Mesodermal cell (in vitro differentiated cells): ENCODE data around the gene PPP1R12C.
A peak's percentile ranks its signal among the peaks of the same experiment; 100 is the strongest.
"Not testable (repeated sequence)": the region's sequence is repeated elsewhere in the genome, so short reads cannot be mapped to it uniquely, and the experiment has no call there.

Experiments used
- H3K27ac ChIP-seq: 2 replicates; pipeline ENCODE4 v1.7.0; 2013; ENCODE audit warnings: mild to moderate bottlenecking, low read depth, low read length, moderate library complexity; ENCODE audit not compliant: severe bottlenecking
- H3K36me3 ChIP-seq: 2 replicates; pipeline ENCODE4 v1.7.1; 2013; ENCODE audit warnings: mild to moderate bottlenecking, low read length, moderate library complexity; ENCODE audit not compliant: control insufficient read depth, insufficient read depth
- H3K4me1 ChIP-seq: one replicate; pipeline ENCODE4 v1.7.1; 2013; ENCODE audit warnings: mild to moderate bottlenecking, low read length; ENCODE audit not compliant: insufficient read depth, control insufficient read depth, poor library complexity, severe bottlenecking
- H3K4me3 ChIP-seq: 2 replicates; pipeline ENCODE4 v1.7.0; 2013; ENCODE audit warnings: low read length, control low read depth, mild to moderate bottlenecking; ENCODE audit not compliant: insufficient read depth, poor library complexity, severe bottlenecking; ENCODE audit errors: extremely low read depth
- H3K9me3 ChIP-seq: 2 replicates; pipeline ENCODE4 v1.7.1; 2013; ENCODE audit warnings: mild to moderate bottlenecking, low read length, moderate library complexity; ENCODE audit not compliant: control insufficient read depth
- WGBS, 2 experiments: methylation state at CpG; one replicate each; pipeline ENCODE4 v1.1.5; 2013; ENCODE audit warnings: missing lambda C conversion rate in 2 of 2; ENCODE audit not compliant: insufficient coverage in 2 of 2; 5-methylcytosine and 5-hydroxymethylcytosine counted together

The PPP1R12C gene

DNA sequence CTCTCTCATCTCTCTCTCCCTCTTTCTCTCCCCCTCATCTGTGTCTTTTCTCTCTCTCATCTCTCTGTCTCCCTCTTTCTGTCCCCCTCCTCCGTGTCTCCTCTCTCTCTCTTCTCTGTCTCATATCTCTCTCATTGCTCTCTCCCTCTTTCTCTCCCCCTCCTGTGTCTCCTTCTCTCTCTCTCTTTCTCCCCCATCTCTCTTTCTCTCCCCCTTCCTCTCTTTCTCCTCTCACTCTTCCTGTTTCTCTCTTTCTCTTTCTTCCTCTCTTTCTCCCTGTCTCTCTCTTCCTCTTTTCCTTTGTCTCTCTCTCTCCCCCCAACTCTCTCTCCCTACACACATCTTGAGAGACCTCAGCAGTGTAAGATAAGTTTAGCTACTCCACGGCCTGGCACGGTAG lies 49.6 kb downstream of the PPP1R12C start:
- 61 to 62% methylated on average over 2 to 3 of the region's 3 CpGs for WGBS, 2 experiments
- Histone ChIP-seq H3K4me1 (peaks cover 12% of the 10 kb centered on the region), H3K4me3 (no peak overlapping the region), H3K27ac (no peak overlapping the region), H3K9me3 (no peaks in the 10 kb centered on the region), H3K36me3 (no peaks in the 10 kb centered on the region)

- H3K4me1 ChIP-seq, result peaks cover 9% of the 10 kb centered on the region
- no peak overlapping the region for H3K27ac ChIP-seq
- no peaks in the 10 kb centered on the region for H3K36me3 ChIP-seq
- H3K9me3 ChIP-seq, result no peaks in the 10 kb centered on the region
- H3K4me3 ChIP-seq, result no peak overlapping the region
- 34 to 36% methylated on average over 2 of the region's 2 CpGs for WGBS, 2 experiments
Measured at GRCh38 chr19:55066107-55066709, 51.2 kb downstream of the PPP1R12C start.

DNA sequence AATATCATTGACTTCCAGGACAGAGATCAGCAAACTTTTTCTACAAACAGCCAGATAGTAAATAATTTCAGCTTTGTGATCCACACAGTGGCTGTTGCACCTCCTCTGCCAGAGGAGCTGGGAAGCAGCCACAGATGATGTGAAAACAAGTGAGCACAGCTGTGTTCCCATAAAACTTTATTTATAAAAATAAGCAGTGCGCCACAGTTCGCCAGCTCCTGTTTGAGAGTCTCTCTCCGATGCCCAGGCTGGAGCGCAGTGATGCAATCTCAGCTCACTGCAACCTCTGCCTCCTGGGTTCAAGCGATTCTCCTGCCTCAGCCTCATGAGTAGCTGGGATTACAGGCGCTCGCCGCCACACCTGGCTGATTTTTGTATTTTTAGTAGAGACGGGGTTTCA lies 51.9 kb downstream of the PPP1R12C start:
- 79 to 89% methylated on average over 6 of the region's 9 CpGs for WGBS, 2 experiments
- not testable (repeated sequence) for H3K9me3 ChIP-seq, H3K27ac ChIP-seq, H3K4me1 ChIP-seq, H3K36me3 ChIP-seq, H3K4me3 ChIP-seq

DNA sequence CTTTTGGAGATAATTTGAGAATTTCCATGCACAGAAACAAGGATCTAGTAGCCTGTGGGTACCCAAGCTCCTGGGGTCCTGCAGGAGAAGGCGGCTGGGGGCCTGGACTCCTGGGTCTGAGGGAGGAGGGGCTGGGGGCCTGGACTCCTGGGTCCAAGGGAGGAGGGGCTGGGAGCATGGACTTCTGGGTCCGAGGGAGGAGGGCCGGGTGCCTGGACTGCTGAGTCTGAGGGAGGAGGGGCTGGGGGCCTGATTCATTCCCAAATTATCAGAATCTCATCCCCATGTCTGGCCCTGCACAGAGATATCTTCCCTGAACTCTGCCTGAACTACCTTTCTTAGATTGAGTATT lies 54.0 kb downstream of the PPP1R12C start:
- 38 to 100% methylated on average over 1 to 3 of the region's 3 CpGs for WGBS, 2 experiments
- Histone ChIP-seq H3K36me3 (peaks cover 7% of the 10 kb centered on the region), H3K4me3 (no peak overlapping the region), H3K4me1 (no peaks in the 10 kb centered on the region), H3K27ac (no peak overlapping the region), H3K9me3 (no peaks in the 10 kb centered on the region)

GRCh38 chr19:55062735-55063491 lies 54.5 kb downstream of the PPP1R12C start, which contains the start of gene RDH13:
Gene RDH13, minus strand, starts transcription at chr19:55063148. Its CDS starts 116 bp downstream, at chr19:55063032.
- H3K27ac ChIP-seq, result peak within 1 kb of the TSS; percentile 23

DNA sequence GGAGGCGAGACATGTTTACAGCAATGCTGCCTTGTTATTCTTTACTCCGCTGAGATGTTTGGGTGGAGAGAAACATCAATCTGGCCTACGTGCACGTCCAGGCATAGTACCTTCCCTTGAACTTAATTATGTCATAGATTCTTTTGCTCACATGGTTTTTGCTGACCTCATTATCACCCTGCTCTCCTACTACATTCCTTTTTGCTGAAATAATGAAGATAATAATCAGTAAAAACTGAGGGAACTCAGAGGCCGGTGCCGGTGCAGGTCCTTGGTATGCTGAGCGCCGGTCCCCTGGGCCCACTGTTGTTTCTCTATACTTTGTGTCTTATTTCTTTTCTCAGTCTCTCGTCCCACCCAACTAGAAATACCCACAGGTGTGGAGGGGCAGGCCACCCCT lies 57.1 kb downstream of the PPP1R12C start:
- WGBS, 2 experiments, result no CpG with 5 or more reads among the region's 9 CpGs
- not testable (repeated sequence) for H3K4me3 ChIP-seq

More at GRCh38 chr19:55062735-55063491, 54.5 kb downstream of the PPP1R12C start, which contains the start of gene RDH13:
- H3K4me1 ChIP-seq, result no peaks in the 10 kb centered on the region
- H3K36me3 ChIP-seq, result peaks cover 13% of the 10 kb centered on the region
- H3K4me3 ChIP-seq, result peak within 1 kb of the TSS; percentile 76
- 1 to 2% methylated on average over 46 to 64 of the region's 70 CpGs for WGBS, 2 experiments
- H3K9me3 ChIP-seq, result no peaks in the 10 kb centered on the region

GRCh38 chr19:55058781-55059610 lies 58.4 kb downstream of the PPP1R12C start:
- H3K9me3 ChIP-seq, result no peaks in the 10 kb centered on the region
- no peak overlapping the region for H3K4me3 ChIP-seq
- WGBS, 2 experiments, result 92 to 98% methylated on average over 19 to 21 of the region's 23 CpGs
- H3K4me1 ChIP-seq, result no peaks in the 10 kb centered on the region
- H3K36me3 ChIP-seq, result peaks cover 43% of the 10 kb centered on the region
- no peak overlapping the region for H3K27ac ChIP-seq

More for the DNA sequence above, 57.1 kb downstream of the PPP1R12C start:
- H3K27ac ChIP-seq, H3K9me3 ChIP-seq, H3K4me1 ChIP-seq: not testable (repeated sequence)
- peaks cover 38% of the 10 kb centered on the region for H3K36me3 ChIP-seq

DNA sequence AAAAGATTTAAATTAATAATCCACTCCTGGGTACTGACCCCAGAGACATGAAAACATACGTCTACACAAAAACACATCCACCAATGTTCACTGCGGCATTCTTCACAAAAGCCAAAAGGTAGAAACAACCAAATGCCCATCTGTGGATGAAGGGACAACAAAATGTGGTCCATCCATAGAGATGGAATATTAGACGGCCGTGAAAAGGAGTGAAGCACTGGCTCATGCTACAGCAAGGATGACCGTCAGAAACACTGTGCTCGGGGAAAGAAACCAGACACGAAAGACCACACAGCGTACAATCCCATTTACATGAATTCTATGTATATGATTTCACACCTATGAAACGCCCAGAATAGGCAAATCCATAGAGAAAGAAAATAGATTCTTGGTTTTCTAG lies 60.6 kb downstream of the PPP1R12C start:
- Histone ChIP-seq H3K4me1 (no peaks in the 10 kb centered on the region), H3K9me3 (no peaks in the 10 kb centered on the region), H3K27ac (no peak overlapping the region), H3K36me3 (peaks cover 55% of the 10 kb centered on the region), H3K4me3 (no peak overlapping the region)
- 94 to 100% methylated on average over 3 to 5 of the region's 9 CpGs for WGBS, 2 experiments

- no peaks in the 10 kb centered on the region for H3K4me1 ChIP-seq
- H3K9me3 ChIP-seq, result no peaks in the 10 kb centered on the region
- H3K36me3 ChIP-seq, result peaks cover 70% of the 10 kb centered on the region
- H3K27ac ChIP-seq, result no peak overlapping the region
- WGBS, 2 experiments, result 86 to 98% methylated on average over 7 of the region's 7 CpGs
- no peak overlapping the region for H3K4me3 ChIP-seq
Measured at GRCh38 chr19:55053735-55054134, 63.7 kb downstream of the PPP1R12C start.

- no peaks in the 10 kb centered on the region for H3K4me1 ChIP-seq
- peaks cover 63% of the 10 kb centered on the region for H3K36me3 ChIP-seq
- H3K9me3 ChIP-seq, result no peaks in the 10 kb centered on the region
- 95 to 98% methylated on average over 20 to 22 of the region's 25 CpGs for WGBS, 2 experiments
- no peak overlapping the region for H3K4me3 ChIP-seq
- H3K27ac ChIP-seq, result no peak overlapping the region
Measured at GRCh38 chr19:55050749-55051532, 66.5 kb downstream of the PPP1R12C start.
